Subcutaneous adipose tissue (tissue), 4 donors: ENCODE data around the gene CREM. TPM values are rescaled to one million over a fixed set of nuclear protein-coding genes. Genes with fewer than 3 reads are reported as not detected.

Experiments
- CTCF ChIP-seq: fragments of 450-650 bp; IDR thresholded peaks from one replicate; pipeline ENCODE4 v1.5.1; 2016; ENCODE audit warnings: low read depth, mild to moderate bottlenecking, control low read depth, antibody characterized with exemption, moderate library complexity
- total RNA-seq, 4 donors: library from RNA; depleted of rRNA; stranded (reverse); fragments of >200 nt; gene quantifications; one replicate each; pipeline ENCODE4 v1.1.0, GENCODE V29; 2016

CREM gene
- total RNA-seq, 4 donors from 2014 or later = 29.8 to 90.8 (median 43.0) TPM

- no peak for TF ChIP-seq CTCF
These were observed 66.1 kb downstream of the CREM start for GRCh38 chr10:35192645-35193249.

- TF ChIP-seq CTCF = no peak
These were observed 67.8 kb downstream of the CREM start for GRCh38 chr10:35194471-35194870.

DNA sequence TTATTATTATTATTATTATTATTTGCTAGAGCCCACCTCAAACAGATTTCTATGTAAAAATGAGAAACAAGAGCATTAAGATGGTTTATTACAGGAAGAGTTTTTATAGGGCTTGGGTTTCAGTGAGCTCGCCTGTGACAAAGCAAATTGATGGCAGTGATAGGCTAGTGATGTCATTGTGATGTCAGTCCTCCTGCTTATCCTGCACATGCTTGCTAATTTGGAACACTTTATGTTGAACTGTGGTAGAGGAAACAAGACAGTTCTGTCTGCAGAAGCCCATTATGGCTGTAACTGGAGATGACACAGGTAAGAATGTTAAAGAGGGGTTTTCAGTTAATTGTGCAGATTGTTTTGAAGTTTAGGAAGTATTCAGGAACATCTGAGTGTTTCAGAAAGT is 68.3 kb downstream of the CREM start:
- no peak for TF ChIP-seq CTCF

DNA sequence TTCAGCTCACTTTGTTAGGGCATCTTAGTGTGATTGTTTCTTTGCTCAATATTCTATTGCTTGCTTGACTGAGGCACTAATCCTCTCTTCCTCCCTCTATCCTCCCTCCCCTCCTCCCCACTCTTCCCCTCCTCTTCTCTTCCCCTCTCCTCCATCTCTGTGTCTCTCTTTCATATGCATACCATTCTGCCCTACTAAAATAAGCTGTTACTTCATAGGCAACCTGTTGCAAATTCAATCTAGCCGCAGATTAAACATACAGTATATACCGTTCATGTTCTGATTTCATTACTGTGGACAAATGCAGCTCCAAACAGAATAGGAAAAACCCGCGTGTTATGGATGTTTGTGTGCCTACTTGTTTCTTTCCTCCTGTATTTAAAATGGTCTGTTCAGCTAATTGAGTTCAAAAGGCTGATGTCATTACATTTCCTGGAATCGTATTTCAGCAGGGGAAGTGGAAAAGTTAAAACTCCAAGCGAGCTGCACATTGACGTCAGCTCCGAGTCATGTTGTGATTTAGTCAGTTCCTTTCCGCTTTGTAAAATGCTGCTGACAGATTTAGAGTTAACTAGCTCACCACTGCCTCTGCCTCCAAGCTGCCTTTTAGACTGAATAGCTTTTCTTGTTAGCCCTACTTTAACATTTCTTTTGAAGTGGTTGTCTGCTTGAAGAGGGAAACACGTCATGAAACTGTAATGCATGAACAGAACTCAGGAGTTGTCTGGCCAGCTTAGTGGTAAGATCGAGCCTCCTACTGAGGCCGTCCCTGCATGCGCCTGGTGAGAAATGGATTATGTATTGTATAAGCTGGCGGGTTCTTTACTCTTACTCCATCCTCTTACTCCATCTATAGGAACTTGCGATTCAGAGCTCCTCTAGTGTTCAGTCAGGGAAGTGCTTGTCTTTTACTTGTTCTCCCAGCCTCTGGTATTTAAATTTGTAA is 69.0 kb downstream of the CREM start:
- no peak for TF ChIP-seq CTCF

- no peak for TF ChIP-seq CTCF
These were observed 73.8 kb downstream of the CREM start for GRCh38 chr10:35200487-35200886.

DNA sequence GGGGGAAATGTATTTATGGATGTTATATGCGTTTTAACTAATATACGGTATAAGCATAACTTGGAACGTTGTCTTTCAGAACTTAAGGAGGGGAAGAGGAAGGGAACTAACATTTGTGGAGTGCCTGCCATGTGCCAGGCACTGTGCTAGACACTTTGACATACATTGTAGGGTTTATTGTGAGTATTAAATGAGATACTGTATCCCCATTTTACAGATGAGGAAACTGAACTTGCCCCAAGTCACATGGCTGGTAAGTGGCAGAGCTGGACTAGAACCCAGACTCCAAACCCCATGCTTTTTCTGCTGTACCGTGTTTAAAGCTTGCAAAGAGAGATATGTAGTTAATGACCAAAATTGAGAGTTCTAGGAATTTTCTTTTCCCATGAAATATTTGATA is 74.6 kb downstream of the CREM start:
- TF ChIP-seq CTCF = no peak

DNA sequence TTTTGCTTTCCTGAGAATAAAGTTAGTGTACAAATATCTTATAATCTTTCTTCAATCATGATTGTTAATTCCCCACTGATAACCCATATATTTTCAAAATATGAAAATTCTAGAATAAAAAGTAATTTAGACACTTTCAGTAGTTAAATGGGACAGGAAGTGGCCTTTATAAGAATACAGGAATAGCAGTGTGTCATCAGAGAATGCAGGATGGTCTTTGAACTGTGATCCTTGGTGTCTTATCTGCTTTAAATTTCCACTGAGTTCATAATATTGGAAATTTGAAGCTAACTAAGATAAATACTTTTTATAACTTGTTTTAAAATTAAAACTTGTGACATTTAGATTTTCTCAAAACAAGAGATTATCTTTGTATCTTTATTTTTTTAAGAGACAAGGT is 75.4 kb downstream of the CREM start:
- TF ChIP-seq CTCF = no peak
